GF-D8 (cell line): Measurements from ENCODE around the gene GPX3.

Experiments used
- DNase-seq: peaks from one replicate; lab custom pipeline; 2025; lab: John Stamatoyannopoulos, UW

Gene GPX3

GRCh38 chr5:151058301-151058700, 37.9 kb downstream of the GPX3 start:
- no peak for DNase-seq

- DNase-seq: no peak
These were observed 38.6 kb downstream of the GPX3 start for GRCh38 chr5:151058891-151059489.

GRCh38 chr5:151060742-151061141, 40.4 kb downstream of the GPX3 start:
- no peak for DNase-seq

DNA sequence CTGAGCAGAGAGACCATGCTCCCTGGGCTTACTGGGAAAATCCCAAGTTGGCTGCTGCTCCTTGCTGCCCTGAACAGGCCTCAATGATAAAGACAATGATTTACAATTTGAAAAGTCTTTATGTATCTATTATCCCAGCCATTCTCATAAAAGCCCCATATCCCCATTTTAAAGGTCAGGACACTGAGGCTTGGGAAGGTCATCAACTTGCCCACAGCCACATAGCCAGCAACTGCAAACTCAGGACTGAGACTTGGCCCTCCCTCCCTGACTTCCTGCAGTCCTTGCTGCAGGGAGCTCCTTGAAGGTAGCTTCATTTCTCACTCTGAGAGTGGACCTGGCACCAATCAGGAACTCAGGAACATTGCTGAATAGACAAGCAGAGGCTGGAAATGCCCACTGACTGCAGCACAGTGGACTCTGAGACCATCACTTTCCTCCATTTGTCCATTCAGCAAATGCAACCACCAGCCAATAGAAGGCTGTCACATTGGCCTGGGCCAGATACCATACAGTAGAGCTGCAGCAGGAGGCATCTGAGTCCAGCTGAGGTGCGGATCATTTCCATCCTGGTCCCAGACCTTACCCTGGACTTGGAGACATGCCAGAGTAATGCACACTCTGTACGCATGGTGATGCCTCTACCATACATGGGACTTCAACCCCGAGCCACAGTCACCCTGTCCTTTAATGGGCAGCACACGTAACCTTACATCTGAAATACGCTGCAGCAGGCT, 42.2 kb downstream of the GPX3 start:
- DNase-seq: no peak

- DNase-seq: no peak
These were observed 43.0 kb downstream of the GPX3 start for GRCh38 chr5:151063142-151063989.

DNA sequence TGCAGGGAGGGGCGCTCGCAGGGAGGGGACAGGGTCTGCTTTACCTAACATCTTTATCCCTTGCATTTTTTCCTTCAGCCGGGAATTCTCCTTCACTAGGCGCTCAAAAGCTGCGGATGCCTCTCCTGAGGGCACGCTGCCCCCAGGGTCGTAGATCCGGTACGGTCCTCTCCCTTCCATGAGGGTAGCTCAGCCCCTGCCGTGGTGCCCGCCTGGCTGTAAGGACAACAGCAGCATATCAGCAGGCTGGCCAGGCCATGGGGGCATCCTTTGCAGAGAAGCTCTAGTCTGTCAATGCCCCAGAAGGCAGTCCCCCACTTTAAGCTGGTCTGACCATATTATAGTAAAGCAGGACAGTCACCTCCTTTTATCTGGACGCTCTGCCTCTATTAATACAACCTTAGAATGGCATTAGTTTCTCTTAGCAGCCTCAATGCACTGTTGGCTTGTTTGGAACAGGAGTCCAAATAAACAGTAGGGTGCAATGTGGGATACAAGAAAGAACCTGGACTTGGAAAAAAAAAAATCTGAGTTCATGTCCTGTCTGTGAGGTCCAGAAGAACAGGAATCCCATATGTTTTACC, 44.6 kb downstream of the GPX3 start:
- no peak for DNase-seq

- DNase-seq: no peak
These were observed 45.2 kb downstream of the GPX3 start for GRCh38 chr5:151065609-151066008.

DNA sequence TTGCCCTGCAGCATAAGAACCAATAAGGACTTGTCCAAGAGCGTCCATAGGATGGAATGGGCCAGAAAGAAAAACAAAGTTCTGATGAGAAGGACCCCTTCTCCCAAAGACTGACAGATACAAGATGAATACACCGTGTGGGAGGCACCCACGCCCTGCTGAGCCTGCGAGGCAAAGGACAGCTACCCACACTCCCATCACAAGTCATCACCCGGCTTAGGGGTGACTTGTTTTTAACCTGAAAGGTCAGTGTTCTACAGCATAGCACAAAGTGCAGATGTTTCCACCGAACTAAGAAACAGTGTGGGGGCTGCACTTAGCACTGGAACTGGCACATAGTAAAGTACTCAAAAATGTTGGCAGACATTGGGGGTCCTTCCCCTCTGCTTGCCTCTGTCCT, 46.5 kb downstream of the GPX3 start:
- no peak for DNase-seq

- no peak for DNase-seq
These were observed 47.4 kb downstream of the GPX3 start for GRCh38 chr5:151067632-151068432.

DNA sequence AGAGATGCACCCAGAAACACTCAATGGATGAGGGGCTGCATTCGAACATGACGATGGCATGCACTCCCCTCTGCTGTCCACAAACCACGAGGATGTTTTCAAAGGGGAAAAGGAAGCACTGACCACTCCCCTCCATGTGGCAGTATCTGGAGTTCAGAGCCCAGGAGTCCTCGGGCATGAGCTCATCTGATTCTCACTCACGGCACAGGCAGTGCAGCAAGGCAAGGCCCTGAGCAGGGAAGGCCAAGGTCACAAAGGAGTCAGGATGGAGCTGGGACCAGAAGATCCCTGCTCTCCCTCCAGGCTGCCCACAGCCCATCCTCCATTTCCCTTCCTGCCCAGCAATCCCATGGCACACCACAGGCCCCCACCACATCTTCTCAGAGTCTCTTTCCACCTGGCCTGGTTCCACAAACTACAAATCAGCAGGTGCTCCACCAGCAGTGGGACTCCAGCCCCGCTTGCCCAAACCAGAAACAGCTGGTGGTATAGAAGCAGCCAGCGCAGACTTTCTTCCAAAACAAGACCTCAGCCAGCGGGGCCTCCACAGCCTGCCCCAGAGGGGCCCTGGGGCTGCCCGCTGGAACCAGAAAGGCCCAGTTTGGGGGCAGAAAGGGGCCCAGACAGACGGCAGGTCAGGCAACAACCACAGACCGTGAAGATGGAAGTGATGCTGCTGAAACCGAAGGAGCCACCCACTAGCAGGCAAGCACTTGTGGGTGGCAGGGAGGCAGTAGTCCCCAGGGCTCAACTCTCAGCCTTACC, 48.2 kb downstream of the GPX3 start:
- no peak for DNase-seq

DNA sequence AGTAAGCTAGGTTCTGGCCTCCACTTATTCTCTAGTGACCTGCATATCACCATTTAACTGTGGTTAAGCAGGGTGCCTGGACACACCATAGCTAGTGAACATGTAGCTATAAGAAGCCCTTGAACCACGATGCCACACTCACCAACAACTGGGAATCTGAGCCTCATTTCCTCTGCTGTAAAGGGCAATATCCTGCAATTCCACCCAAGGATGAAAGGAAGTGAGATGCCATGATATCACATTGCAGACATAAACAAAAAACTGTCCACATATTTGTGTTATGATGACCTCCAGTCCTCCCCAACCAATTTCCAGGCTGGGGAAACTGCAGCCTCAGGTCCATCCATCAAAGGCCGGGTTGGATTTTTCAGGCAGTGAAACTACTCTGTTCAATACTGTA, 50.1 kb downstream of the GPX3 start:
- no peak for DNase-seq

DNA sequence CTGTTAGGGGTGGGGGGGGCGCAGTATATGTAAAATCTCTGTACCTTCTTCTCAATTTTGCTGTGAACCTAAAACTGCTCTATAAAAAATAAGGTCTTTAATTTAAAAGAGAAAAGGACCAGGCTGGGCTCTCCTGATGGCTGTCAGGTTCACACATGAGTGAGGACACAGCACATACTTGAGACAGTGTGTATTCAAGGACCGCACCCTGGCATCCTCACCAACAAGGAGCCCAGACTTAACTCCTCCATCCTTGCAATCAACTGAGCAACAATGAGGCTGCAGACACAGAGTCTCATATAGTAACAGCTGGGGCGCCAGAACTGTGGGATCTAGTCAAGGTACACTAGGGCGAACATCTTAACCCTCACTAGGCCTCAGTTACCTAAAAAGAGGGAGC, 50.6 kb downstream of the GPX3 start:
- DNase-seq: no peak

GRCh38 chr5:151071848-151072629, 51.6 kb downstream of the GPX3 start:
- no peak for DNase-seq

GRCh38 chr5:151072630-151073025, 52.2 kb downstream of the GPX3 start:
- no peak for DNase-seq

DNA sequence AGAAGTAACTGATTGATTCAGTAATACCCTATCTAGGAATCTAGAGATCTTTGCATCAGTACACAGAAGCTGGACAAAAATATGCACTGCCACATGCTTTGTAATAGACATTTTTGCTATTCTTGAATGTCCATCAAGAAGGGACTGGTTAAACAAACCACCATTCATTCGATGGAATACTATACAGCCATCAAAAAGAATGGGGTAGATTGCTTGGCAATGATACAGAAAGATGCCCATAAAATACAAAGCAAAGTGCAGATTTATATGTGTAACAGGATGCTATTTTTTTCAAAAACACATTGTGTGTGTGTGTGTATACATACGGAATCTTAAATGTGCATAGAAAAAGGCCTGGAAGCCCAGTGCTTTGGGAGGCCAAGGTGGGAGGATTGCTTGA, 52.9 kb downstream of the GPX3 start:
- DNase-seq: no peak

GRCh38 chr5:151074557-151074956, 54.2 kb downstream of the GPX3 start:
- no peak for DNase-seq

DNA sequence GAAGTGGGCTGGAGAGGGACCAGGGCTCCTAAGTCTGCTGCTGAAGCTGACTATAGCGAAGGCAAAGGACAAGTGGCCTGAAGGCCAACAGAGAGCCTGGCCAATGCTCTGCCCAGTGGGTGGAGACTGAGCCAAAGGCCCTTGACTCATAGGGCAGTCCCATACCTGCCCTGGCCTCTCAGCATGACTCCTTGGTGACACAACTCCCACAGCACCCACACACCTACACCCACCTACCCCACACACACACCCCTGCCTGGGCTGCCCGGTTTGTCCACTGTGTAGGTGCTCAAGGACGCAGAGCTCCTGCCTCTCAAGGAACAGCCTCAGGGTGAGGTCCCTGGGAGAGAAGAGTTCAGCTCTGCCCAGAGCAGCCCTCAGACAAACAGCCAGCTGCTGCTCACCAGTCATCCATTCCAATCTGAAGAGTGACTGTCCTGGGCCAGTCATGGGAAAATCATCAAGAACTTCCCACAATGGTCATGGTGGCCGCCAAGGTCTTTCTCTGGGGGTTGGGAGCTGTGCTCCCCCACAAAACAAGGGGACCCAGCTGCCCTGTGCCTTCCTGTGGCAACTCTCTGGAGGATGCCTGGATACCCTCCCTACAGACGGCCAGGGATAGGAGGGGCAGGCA, 55.4 kb downstream of the GPX3 start:
- no peak for DNase-seq

- no peak for DNase-seq
These were observed 56.2 kb downstream of the GPX3 start for GRCh38 chr5:151076616-151077015.

GRCh38 chr5:151077419-151077818, 57.0 kb downstream of the GPX3 start:
- no peak for DNase-seq

GRCh38 chr5:151077967-151078366, 57.6 kb downstream of the GPX3 start:
- DNase-seq: no peak
